H9 (cell line): ENCODE results near the gene RBBP9. TPM values are rescaled to one million over a fixed set of nuclear protein-coding genes. Genes with fewer than 3 reads are reported as not detected.

Source experiments
- DNase-seq: peaks from one replicate; pipeline ENCODE4 v3.0.0-alpha.2; 2017
- H2AFZ ChIP-seq: one replicate; pipeline ENCODE4 v1.6.1; 2013; ENCODE audit warnings: mild to moderate bottlenecking, low read length, control low read depth, moderate library complexity
- H2AK5ac ChIP-seq: 2 replicates; pipeline ENCODE4 v1.6.1; 2013; ENCODE audit warnings: low read length, control low read depth, mixed read lengths; ENCODE audit not compliant: insufficient read length
- H2BK120ac ChIP-seq: one replicate; pipeline ENCODE4 v1.6.1; 2013; ENCODE audit warnings: low read depth, mild to moderate bottlenecking, low read length, control low read depth, inconsistent platforms; ENCODE audit not compliant: poor library complexity, severe bottlenecking
- H2BK12ac ChIP-seq: 2 replicates; pipeline ENCODE4 v1.6.1; 2013; ENCODE audit warnings: low read length, control low read depth, mixed read lengths, low read depth; ENCODE audit not compliant: insufficient read length
- H2BK15ac ChIP-seq: 2 replicates; pipeline ENCODE4 v1.6.1; 2013; ENCODE audit warnings: low read depth, low read length, control low read depth
- H2BK20ac ChIP-seq: one replicate; pipeline ENCODE4 v1.6.1; 2013; ENCODE audit warnings: low read depth, mild to moderate bottlenecking, low read length, control low read depth, inconsistent platforms; ENCODE audit not compliant: poor library complexity, severe bottlenecking
- H2BK5ac ChIP-seq: 2 replicates; pipeline ENCODE4 v1.6.1; 2013; ENCODE audit warnings: low read length, control low read depth, mixed read lengths; ENCODE audit not compliant: insufficient read length
- H3K14ac ChIP-seq: 2 replicates; pipeline ENCODE4 v1.6.1; 2013; ENCODE audit warnings: low read length, control low read depth; ENCODE audit not compliant: insufficient read depth
- H3K18ac ChIP-seq: 2 replicates; pipeline ENCODE4 v1.6.1; 2013; ENCODE audit warnings: low read depth, mild to moderate bottlenecking, mixed read lengths, low read length, control low read depth; ENCODE audit not compliant: insufficient read length
- H3K23ac ChIP-seq: 2 replicates; pipeline ENCODE4 v1.6.1; 2013; ENCODE audit warnings: low read length, control low read depth, mixed read lengths, low read depth; ENCODE audit not compliant: insufficient read length
- H3K23me2 ChIP-seq: 2 replicates; pipeline ENCODE4 v1.6.1; 2013; ENCODE audit warnings: low read depth, mild to moderate bottlenecking, mixed read lengths, low read length, control low read depth; ENCODE audit not compliant: insufficient read length, poor library complexity, severe bottlenecking
- H3K27ac ChIP-seq: 2 replicates; pipeline ENCODE4 v1.5.1; 2013; ENCODE audit warnings: low read length, control low read depth, mixed read lengths, low read depth; ENCODE audit not compliant: insufficient read length
- H3K27me3 ChIP-seq: 2 replicates; pipeline ENCODE4 v1.6.1; 2013; ENCODE audit warnings: low read length, control low read depth, inconsistent platforms; ENCODE audit not compliant: insufficient read depth
- H3K4ac ChIP-seq: 2 replicates; pipeline ENCODE4 v1.6.1; 2013; ENCODE audit warnings: low read depth, mild to moderate bottlenecking, control low read depth, inconsistent platforms, low read length, moderate library complexity
- H3K4me1 ChIP-seq: 2 replicates; pipeline ENCODE4 v1.6.1; 2013; ENCODE audit warnings: low read length, control low read depth, inconsistent platforms; ENCODE audit not compliant: insufficient read depth
- H3K4me2 ChIP-seq: 2 replicates; pipeline ENCODE4 v1.6.1; 2013; ENCODE audit warnings: low read length, control low read depth, mixed read lengths; ENCODE audit not compliant: insufficient read length, insufficient read depth
- H3K56ac ChIP-seq: 2 replicates; pipeline ENCODE4 v1.6.1; 2013; ENCODE audit warnings: low read depth, mild to moderate bottlenecking, mixed read lengths, low read length, control low read depth; ENCODE audit not compliant: insufficient read length
- H3K79me1 ChIP-seq: 2 replicates; pipeline ENCODE4 v1.6.1; 2013; ENCODE audit warnings: low read depth, mild to moderate bottlenecking, moderate library complexity, low read length, control low read depth, inconsistent platforms; ENCODE audit not compliant: insufficient read depth, poor library complexity, severe bottlenecking
- H3K79me2 ChIP-seq: 2 replicates; pipeline ENCODE4 v1.6.1; 2013; ENCODE audit warnings: low read length, control low read depth, inconsistent platforms; ENCODE audit not compliant: insufficient read depth
- H3K9ac ChIP-seq: 2 replicates; pipeline ENCODE4 v1.6.1; 2013; ENCODE audit warnings: low read length, control low read depth, mixed read lengths; ENCODE audit not compliant: insufficient read length; ENCODE audit errors: extremely low read depth
- H3K9me3 ChIP-seq: one replicate; pipeline ENCODE4 v1.6.1; 2013; ENCODE audit warnings: low read depth, low read length, inconsistent platforms; ENCODE audit not compliant: control insufficient read depth
- H3T11ph ChIP-seq: one replicate; pipeline ENCODE4 v1.6.1; 2013; ENCODE audit warnings: mild to moderate bottlenecking, low read length, control low read depth, inconsistent platforms
- H4K20me1 ChIP-seq: one replicate; pipeline ENCODE4 v1.6.1; 2013; ENCODE audit not compliant: control insufficient read depth, insufficient read length, insufficient read depth
- H4K5ac ChIP-seq: 2 replicates; pipeline ENCODE4 v1.6.1; 2013; ENCODE audit warnings: low read depth, mild to moderate bottlenecking, mixed read lengths, low read length, control low read depth; ENCODE audit not compliant: insufficient read length
- H4K8ac ChIP-seq: replicated peaks from 2 replicates; pipeline ENCODE4 v1.6.1; 2013; ENCODE audit warnings: low read length, control low read depth, mixed read lengths, low read depth; ENCODE audit not compliant: insufficient read length
- H4K91ac ChIP-seq: 2 replicates; pipeline ENCODE4 v1.6.1; 2013; ENCODE audit warnings: low read depth, mild to moderate bottlenecking, moderate library complexity, mixed read lengths, low read length, control low read depth; ENCODE audit not compliant: insufficient read length
- H3K27ac Mint-ChIP-seq, 3 experiments: 2 replicates in 2 of 3; 3 replicates in 1 of 3; pipeline ENCODE4 v1.8.0; 2020 to 2021; ENCODE audit warnings: mixed read lengths in 3 of 3, mild to moderate bottlenecking in 1 of 3, moderate library complexity in 1 of 3
- H3K27me3 Mint-ChIP-seq: 2 replicates; pipeline ENCODE4 v1.8.0; 2021; ENCODE audit warnings: low read depth, mild to moderate bottlenecking, moderate library complexity, mixed read lengths
- H3K36me3 Mint-ChIP-seq, 3 experiments: 2 replicates in 2 of 3; 3 replicates in 1 of 3; pipeline ENCODE4 v1.8.0; 2020 to 2021; ENCODE audit warnings: low read depth in 3 of 3, mixed read lengths in 3 of 3; ENCODE audit not compliant: insufficient read depth in 1 of 3
- H3K4me1 Mint-ChIP-seq, 2 experiments: 2 replicates each; pipeline ENCODE4 v1.8.0; 2020; ENCODE audit warnings: mixed read lengths in 2 of 2
- H3K4me3 Mint-ChIP-seq, 2 experiments: 2 replicates in 1 of 2; 3 replicates in 1 of 2; pipeline ENCODE4 v1.8.0; 2020 to 2021; ENCODE audit warnings: mild to moderate bottlenecking in 2 of 2, mixed read lengths in 2 of 2, moderate library complexity in 1 of 2
- H3K9me3 Mint-ChIP-seq, 2 experiments: 2 replicates in 1 of 2; 3 replicates in 1 of 2; pipeline ENCODE4 v1.8.0; 2020; ENCODE audit warnings: mild to moderate bottlenecking in 2 of 2, mixed read lengths in 2 of 2, moderate library complexity in 1 of 2
- WGBS: extraction: QIAGEN DNeasy Blood & Tissue Kit; methylation state at CpG from one replicate; pipeline ENCODE4 v1.1.7; 2013; ENCODE audit warnings: missing lambda C conversion rate, low lambda C conversion rate, mixed read lengths; ENCODE audit not compliant: insufficient read length; ENCODE audit errors: extremely low coverage; 5-methylcytosine and 5-hydroxymethylcytosine counted together
- total RNA-seq: library from RNA; stranded (reverse); gene quantifications from 2 replicates; pipeline ENCODE4 v1.2.1, GENCODE V29; 2021
- TF ChIP-seq, protein P1 (sequence below): fragments of 200-600 bp; sonication (generic); conservative IDR thresholded peaks from 3 replicates; pipeline ENCODE4 v1.8.0; 2021; ENCODE audit warnings: antibody characterized with exemption, mild to moderate bottlenecking

The RBBP9 gene
- total RNA-seq, 1 experiment from 2014 or later: 12.0 TPM

DNA sequence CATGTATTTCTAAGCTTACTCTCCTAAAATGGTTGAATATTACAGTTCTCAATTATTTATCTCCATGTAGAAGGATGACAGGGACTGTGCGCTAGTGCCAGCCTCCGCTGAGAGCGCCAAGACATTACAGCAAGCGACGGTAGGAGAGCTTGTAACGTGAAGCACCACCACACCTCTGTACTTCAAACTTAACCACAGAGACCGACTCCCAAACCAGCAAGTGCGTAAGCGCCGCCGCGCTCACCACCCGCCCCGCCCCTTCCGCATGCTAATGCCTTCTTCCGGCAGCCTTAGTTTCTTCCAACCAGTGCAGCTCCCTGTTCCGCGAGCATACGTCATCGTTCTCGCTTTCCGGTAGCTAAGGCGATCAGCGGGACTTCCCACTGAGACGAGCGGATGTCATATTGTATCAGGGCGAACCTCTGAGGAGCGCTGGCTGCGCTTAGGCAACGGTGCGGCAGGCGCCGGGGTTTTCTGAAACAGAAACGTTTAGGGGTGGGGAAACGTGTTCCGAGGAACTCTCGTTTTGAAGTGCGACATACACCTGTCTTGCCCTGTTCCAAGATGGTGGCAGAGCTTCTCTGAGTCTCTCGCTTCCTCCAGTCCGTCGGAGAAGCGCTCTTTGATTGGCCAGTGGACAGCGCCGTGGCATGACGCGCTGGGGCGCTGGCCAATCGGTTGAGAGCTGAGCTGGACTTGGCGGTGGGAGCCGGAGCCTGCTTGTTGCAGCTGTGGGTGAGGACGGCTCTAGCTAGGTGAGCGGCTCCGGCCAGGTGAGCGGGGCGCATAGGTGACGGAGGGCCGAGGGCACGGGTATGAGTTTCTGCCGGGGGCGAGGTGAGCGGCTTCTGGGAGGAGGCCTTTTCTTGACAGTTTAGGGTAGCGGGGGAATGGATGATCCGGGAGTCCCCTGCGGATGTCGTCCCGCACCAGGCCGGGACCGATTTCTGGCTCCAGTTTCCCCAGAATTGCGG, 10.5 kb upstream of the RBBP9 start, which contains the start of gene SEC23B:
SEC23B (plus strand) TSS at position 723 of the 974 bp plus-strand sequence. CDS start 2,896 bp downstream, outside the sequence.
- Histone ChIP-seq H3T11ph (no peak within 1 kb of the TSS), H2BK15ac (no peak within 1 kb of the TSS), H2BK120ac (no peak within 1 kb of the TSS), H4K20me1 (no peaks in the 10 kb centered on the region), H2AFZ (no peak within 1 kb of the TSS), H2AK5ac (no peak within 1 kb of the TSS), H3K79me1 (no peaks in the 10 kb centered on the region), H3K23me2 (peaks cover 9% of the 10 kb centered on the region), H3K79me2 (peaks cover 5% of the 10 kb centered on the region; the same call in 1 of the 2 replicates), H4K5ac (peak within 1 kb of the TSS; percentile 37), H3K27ac (peak within 1 kb of the TSS; percentile 79), H4K8ac (no peak within 1 kb of the TSS), H3K14ac (peak within 1 kb of the TSS; percentile 87; the same call in 1 of the 2 replicates), H3K9ac (peak within 1 kb of the TSS; percentile 93), H2BK12ac (no peak within 1 kb of the TSS), H4K91ac (no peak within 1 kb of the TSS), H3K23ac (no peak within 1 kb of the TSS), H3K56ac (peak within 1 kb of the TSS; percentile 25), H3K4ac (no peak within 1 kb of the TSS), H3K27me3 (no peaks in the 10 kb centered on the region), H3K4me2 (peak within 1 kb of the TSS; percentile 96), H2BK20ac (no peak within 1 kb of the TSS), H3K9me3 (no peaks in the 10 kb centered on the region), H3K4me1 (no peaks in the 10 kb centered on the region), H2BK5ac (peak within 1 kb of the TSS; percentile 10), H3K18ac (peak within 1 kb of the TSS; percentile 91)
- H3K27me3 Mint-ChIP-seq: peaks cover 3% of the 10 kb centered on the region; the same call in 1 of the 2 replicates
- H3K27ac Mint-ChIP-seq: peak within 1 kb of the TSS; percentile 100
- H3K36me3 Mint-ChIP-seq: peaks cover 6 to 28% (median 25%) of the 10 kb centered on the region in 3 experiments; a peak in 5 of 7 replicates
- no peaks in the 10 kb centered on the region for H3K9me3 Mint-ChIP-seq
- H3K4me3 Mint-ChIP-seq: peak within 1 kb of the TSS; percentile 98 to 99
- peak; percentile 99 for DNase-seq
- WGBS: no CpG with 5 or more reads among the region's 69 CpGs
- TF ChIP-seq, protein P1, sequence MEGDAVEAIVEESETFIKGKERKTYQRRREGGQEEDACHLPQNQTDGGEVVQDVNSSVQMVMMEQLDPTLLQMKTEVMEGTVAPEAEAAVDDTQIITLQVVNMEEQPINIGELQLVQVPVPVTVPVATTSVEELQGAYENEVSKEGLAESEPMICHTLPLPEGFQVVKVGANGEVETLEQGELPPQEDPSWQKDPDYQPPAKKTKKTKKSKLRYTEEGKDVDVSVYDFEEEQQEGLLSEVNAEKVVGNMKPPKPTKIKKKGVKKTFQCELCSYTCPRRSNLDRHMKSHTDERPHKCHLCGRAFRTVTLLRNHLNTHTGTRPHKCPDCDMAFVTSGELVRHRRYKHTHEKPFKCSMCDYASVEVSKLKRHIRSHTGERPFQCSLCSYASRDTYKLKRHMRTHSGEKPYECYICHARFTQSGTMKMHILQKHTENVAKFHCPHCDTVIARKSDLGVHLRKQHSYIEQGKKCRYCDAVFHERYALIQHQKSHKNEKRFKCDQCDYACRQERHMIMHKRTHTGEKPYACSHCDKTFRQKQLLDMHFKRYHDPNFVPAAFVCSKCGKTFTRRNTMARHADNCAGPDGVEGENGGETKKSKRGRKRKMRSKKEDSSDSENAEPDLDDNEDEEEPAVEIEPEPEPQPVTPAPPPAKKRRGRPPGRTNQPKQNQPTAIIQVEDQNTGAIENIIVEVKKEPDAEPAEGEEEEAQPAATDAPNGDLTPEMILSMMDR: no peak
- peaks cover 17 to 23% of the 10 kb centered on the region in 2 experiments for H3K4me1 Mint-ChIP-seq
